Naive thymus-derived CD4-positive, alpha-beta T cell (primary cell): Measurements from ENCODE around the gene APPL2. TPM values are rescaled to one million over a fixed set of nuclear protein-coding genes. Genes with fewer than 3 reads are reported as not detected.
"Not testable (repeated sequence)": the region's sequence is repeated elsewhere in the genome, so short reads cannot be mapped to it uniquely, and the experiment has no call there.

Source experiments
- ATAC-seq: fragments of 150-1000 bp; cut with Tn5 transposase; 2 replicates; pipeline ENCODE4 v1.10.0; 2021; ENCODE audit warnings: mild to moderate bottlenecking, moderate library complexity
- CTCF ChIA-PET: fragments of 350-600 bp; sonication (Branson Sonifier 250); formaldehyde crosslinking; loops from one replicate; lab custom pipeline; 2021; ENCODE audit warnings: antibody characterized with exemption; lab: Charles Lee
- POLR2A ChIA-PET: fragments of 350-600 bp; sonication (Branson Sonifier 250); formaldehyde crosslinking; loops from one replicate; lab custom pipeline; 2021; ENCODE audit warnings: antibody characterized with exemption, inconsistent platforms; lab: Charles Lee
- DNase-seq, 9 donors: peaks; one replicate each; pipeline versions ENCODE4 v3.0.0 to v3.0.0-alpha.2; 2020 to 2022; ENCODE audit warnings: mixed read lengths in 1 of 9
- H3K27ac ChIP-seq: one replicate; pipeline ENCODE4 v1.7.0; 2013; ENCODE audit warnings: mild to moderate bottlenecking, low read depth, low read length, moderate library complexity
- H3K27me3 ChIP-seq, 2 donors: one replicate each; pipeline ENCODE4 v1.7.0; 2013; ENCODE audit warnings: low read length in 2 of 2, mild to moderate bottlenecking in 2 of 2, moderate library complexity in 2 of 2; ENCODE audit not compliant: control insufficient read depth in 2 of 2, insufficient read depth in 2 of 2
- H3K36me3 ChIP-seq, 3 experiments: 1 replicate in 2 of 3; 2 replicates in 1 of 3; pipeline ENCODE4 v1.7.0; 2013; ENCODE audit warnings: low read length in 3 of 3, mild to moderate bottlenecking in 3 of 3, moderate library complexity in 1 of 3; ENCODE audit not compliant: insufficient read depth in 3 of 3, control insufficient read depth in 2 of 3
- H3K4me1 ChIP-seq, 2 donors: one replicate each; pipeline ENCODE4 v1.7.0; 2013; ENCODE audit warnings: low read length in 2 of 2, mild to moderate bottlenecking in 2 of 2, moderate library complexity in 1 of 2; ENCODE audit not compliant: control insufficient read depth in 2 of 2, insufficient read depth in 2 of 2
- H3K4me3 ChIP-seq: 2 replicates; pipeline ENCODE4 v1.7.0; 2013; ENCODE audit warnings: mild to moderate bottlenecking, low read length
- H3K9me3 ChIP-seq, 3 experiments: 1 replicate in 2 of 3; 2 replicates in 1 of 3; pipeline ENCODE4 v1.7.0; 2013; ENCODE audit warnings: low read length in 3 of 3; ENCODE audit not compliant: control insufficient read depth in 2 of 3
- H3K27ac Mint-ChIP-seq, 9 donors: one replicate each; pipeline ENCODE4 v1.8.0; 2020 to 2022; ENCODE audit warnings: mixed read lengths in 9 of 9, mild to moderate bottlenecking in 8 of 9, moderate library complexity in 5 of 9, inconsistent platforms in 2 of 9
- H3K27me3 Mint-ChIP-seq, 5 donors: one replicate each; pipeline ENCODE4 v1.8.0; 2021 to 2022; ENCODE audit warnings: mixed read lengths in 5 of 5, mild to moderate bottlenecking in 1 of 5
- H3K36me3 Mint-ChIP-seq, 5 donors: one replicate each; pipeline ENCODE4 v1.8.0; 2020 to 2022; ENCODE audit warnings: mixed read lengths in 5 of 5, mild to moderate bottlenecking in 3 of 5, inconsistent platforms in 1 of 5
- H3K4me1 Mint-ChIP-seq, 7 donors: one replicate each; pipeline ENCODE4 v1.8.0; 2020 to 2022; ENCODE audit warnings: mixed read lengths in 7 of 7, mild to moderate bottlenecking in 3 of 7, inconsistent platforms in 1 of 7
- H3K4me3 Mint-ChIP-seq, 10 donors: one replicate each; pipeline ENCODE4 v1.8.0; 2020 to 2022; ENCODE audit warnings: mild to moderate bottlenecking in 10 of 10, mixed read lengths in 10 of 10, moderate library complexity in 6 of 10, inconsistent platforms in 2 of 10
- H3K9me3 Mint-ChIP-seq, 11 donors: one replicate each; pipeline ENCODE4 v1.8.0; 2020 to 2022; ENCODE audit warnings: mixed read lengths in 11 of 11, mild to moderate bottlenecking in 4 of 11, inconsistent platforms in 1 of 11, moderate library complexity in 1 of 11
- intact Hi-C, 2 donors: fragments of 100-400 bp; cut with micrococcal nuclease; formaldehyde crosslinking; loops; one replicate each; pipeline ENCODE4 v1.15.1; 2023
- polyA plus RNA-seq, 2 donors: library from polyadenylated mRNA; unstranded; fragments of 300-500 nt; fragmentation: Illumina TruSeq; gene quantifications; one replicate each; pipeline ENCODE4 v1.2.3, GENCODE V29; 2021
- total RNA-seq, 6 experiments: library from RNA in 5 of 6; stranded (reverse) in 5 of 6; gene quantifications; 1 replicate in 5 of 6; 2 replicates in 1 of 6; pipeline ENCODE4 v1.2.3 and lab custom pipeline; 2021 to 2026

The APPL2 gene
- total and polyA plus RNA-seq, 7 experiments from 2014 or later, result 10.1 to 74.5 (median 39.8) TPM

GRCh38 chr12:105245776-105246427, 9.9 kb upstream of the APPL2 start:
- H3K36me3 ChIP-seq, H3K4me1 Mint-ChIP-seq, DNase-seq, ATAC-seq, H3K27ac Mint-ChIP-seq, H3K4me3 ChIP-seq, H3K4me3 Mint-ChIP-seq, H3K9me3 ChIP-seq, H3K4me1 ChIP-seq, POLR2A ChIA-PET, H3K27me3 ChIP-seq, H3K27ac ChIP-seq, H3K36me3 Mint-ChIP-seq, CTCF ChIA-PET, H3K9me3 Mint-ChIP-seq, intact Hi-C loops: not testable (repeated sequence)
- H3K27me3 Mint-ChIP-seq, result peaks cover 4 to 14% (median 7%) of the 10 kb centered on the region in 5 donors

- no peak overlapping the region for H3K4me3 ChIP-seq
- Mint-ChIP-seq H3K36me3 (no peaks in the 10 kb centered on the region), H3K4me3 (no peak overlapping the region), H3K27ac (no peak overlapping the region), H3K27me3 (peaks cover 4 to 14% (median 7%) of the 10 kb centered on the region in 5 donors), H3K9me3 (peaks cover 0 to 9% (median 3%) of the 10 kb centered on the region in 11 donors), H3K4me1 (no peaks in the 10 kb centered on the region)
- H3K27me3 ChIP-seq, result no peaks in the 10 kb centered on the region
- no peaks in the 10 kb centered on the region for H3K36me3 ChIP-seq
- CTCF ChIA-PET, result no interaction called here
- intact Hi-C loops, result no loop called here
- H3K27ac ChIP-seq, result no peak overlapping the region
- POLR2A ChIA-PET, result no interaction called here
- H3K4me1 ChIP-seq, result peaks cover 0 to 3% of the 10 kb centered on the region in 2 donors
- H3K9me3 ChIP-seq, result no peaks in the 10 kb centered on the region
- ATAC-seq (no peak), DNase-seq (no peak)
Measured at GRCh38 chr12:105245291-105245690, 9.3 kb upstream of the APPL2 start.

- DNase-seq (peak in 2 of 9 donors; percentile 3 to 11), ATAC-seq (no peak)
- Mint-ChIP-seq H3K9me3 (peaks cover 0 to 6% (median 0%) of the 10 kb centered on the region in 11 donors), H3K36me3 (no peaks in the 10 kb centered on the region), H3K27me3 (peaks cover 0 to 9% (median 1%) of the 10 kb centered on the region in 5 donors), H3K4me3 (no peak overlapping the region), H3K4me1 (peaks cover 7 to 11% (median 8%) of the 10 kb centered on the region in 7 donors), H3K27ac (no peak overlapping the region)
- POLR2A ChIA-PET, result interaction anchor here (0.7 to 0.9 kb wide), 2 partner anchors 8 to 19 kb away, joined by 3 read pairs; no protein-coding TSS in a partner anchor
- Histone ChIP-seq H3K4me3 (no peak overlapping the region), H3K27ac (no peak overlapping the region), H3K36me3 (no peaks in the 10 kb centered on the region), H3K4me1 (peaks cover 6 to 18% of the 10 kb centered on the region in 2 donors), H3K27me3 (no peaks in the 10 kb centered on the region), H3K9me3 (no peaks in the 10 kb centered on the region)
- intact Hi-C loops, result no loop called here
- CTCF ChIA-PET, result no interaction called here
Measured at GRCh38 chr12:105240228-105240627, 4.3 kb upstream of the APPL2 start.

GRCh38 chr12:105239304-105239703, 3.3 kb upstream of the APPL2 start:
- CTCF ChIA-PET, result no interaction called here
- H3K27ac ChIP-seq, result no peak overlapping the region
- intact Hi-C loops, result loop anchor here (5.0 to 10.0 kb wide), 5 partner anchors 282 to 1305 kb away; partner anchors contain the start of genes HSP90B1 (in 2 of the 2), SLC41A2 (in 2 of the 2) and CKAP4 (in 1 of the 2)
- Mint-ChIP-seq H3K4me1 (peaks cover 17 to 20% (median 17%) of the 10 kb centered on the region in 7 donors), H3K27me3 (peaks cover 0 to 6% (median 0%) of the 10 kb centered on the region in 5 donors), H3K36me3 (no peaks in the 10 kb centered on the region), H3K4me3 (no peak overlapping the region), H3K27ac (no peak overlapping the region), H3K9me3 (peaks cover 0 to 3% (median 0%) of the 10 kb centered on the region in 11 donors)
- no peak for ATAC-seq
- POLR2A ChIA-PET, result no interaction called here
- no peaks in the 10 kb centered on the region for H3K36me3 ChIP-seq
- H3K4me3 ChIP-seq, result no peak overlapping the region
- H3K9me3 ChIP-seq, result no peaks in the 10 kb centered on the region
- DNase-seq, result no peak
- peaks cover 15 to 25% of the 10 kb centered on the region in 2 donors for H3K4me1 ChIP-seq
- no peaks in the 10 kb centered on the region for H3K27me3 ChIP-seq

- Histone ChIP-seq H3K36me3 (no peaks in the 10 kb centered on the region), H3K4me1 (peaks cover 25 to 39% of the 10 kb centered on the region in 2 donors), H3K4me3 (no peak overlapping the region), H3K9me3 (no peaks in the 10 kb centered on the region), H3K27me3 (no peaks in the 10 kb centered on the region), H3K27ac (no peak overlapping the region)
- DNase-seq (no peak), ATAC-seq (no peak)
- H3K4me3 Mint-ChIP-seq, result no peak overlapping the region
- ChIA-PET POLR2A (interaction anchor here (0.6 kb wide), 1 partner anchor 1637 kb away, joined by 3 read pairs; no protein-coding TSS in a partner anchor), CTCF (no interaction called here)
- H3K9me3 Mint-ChIP-seq, result no peaks in the 10 kb centered on the region
- H3K36me3 Mint-ChIP-seq, result peaks cover 0 to 5% (median 0%) of the 10 kb centered on the region in 5 donors
- H3K4me1 Mint-ChIP-seq, result peaks cover 31 to 37% (median 33%) of the 10 kb centered on the region in 7 donors
- intact Hi-C loops, result loop anchor here (2.0 to 10.0 kb wide), 7 partner anchors 280 to 1303 kb away; partner anchors contain the start of genes HSP90B1 (in 2 of the 2), SLC41A2 (in 2 of the 2), CKAP4 (in 1 of the 2) and TDG (in 1 of the 2)
- H3K27ac Mint-ChIP-seq, result no peak overlapping the region
- H3K27me3 Mint-ChIP-seq, result peaks cover 0 to 3% (median 0%) of the 10 kb centered on the region in 5 donors
Measured at GRCh38 chr12:105237666-105238065, 1.7 kb upstream of the APPL2 start.

GRCh38 chr12:105235281-105235731, 668 bp downstream of the APPL2 start:
- Mint-ChIP-seq H3K4me1 (peaks cover 42 to 60% (median 54%) of the 10 kb centered on the region in 7 donors), H3K27ac (peak overlapping the region; percentile 86 to 96 (median 91)), H3K36me3 (peaks cover 0 to 16% (median 6%) of the 10 kb centered on the region in 5 donors), H3K9me3 (no peaks in the 10 kb centered on the region), H3K4me3 (peak overlapping the region in 9 of 10 donors; percentile 89 to 95 (median 93)), H3K27me3 (peaks cover 0 to 3% (median 0%) of the 10 kb centered on the region in 5 donors)
- Histone ChIP-seq H3K36me3 (peaks cover 0 to 5% (median 0%) of the 10 kb centered on the region in 3 experiments), H3K27ac (peak overlapping the region; percentile 78), H3K9me3 (no peaks in the 10 kb centered on the region), H3K4me1 (peaks cover 25 to 36% of the 10 kb centered on the region in 2 donors), H3K4me3 (peak overlapping the region; percentile 67), H3K27me3 (no peaks in the 10 kb centered on the region)
- POLR2A ChIA-PET, result interaction anchor here (0.9 to 3.9 kb wide), 8 partner anchors 8 to 1306 kb away, joined by 3 to 16 read pairs (median 6); partner anchors contain the start of genes C12orf75 and WASHC4
- CTCF ChIA-PET, result no interaction called here
- ATAC-seq (no peak), DNase-seq (peak in 1 of 9 donors; percentile 5)
- intact Hi-C loops, result loop anchor here (1.0 to 10.0 kb wide), 13 partner anchors 9 to 1395 kb away; partner anchors contain the start of genes C12orf75 (in 2 of the 2), HSP90B1 (in 2 of the 2), SLC41A2 (in 2 of the 2) and CKAP4 (in 1 of the 2)
